HCT116 (cell line): ENCODE data around the gene KIRREL3. TPM values are rescaled to one million over a fixed set of nuclear protein-coding genes. Genes with fewer than 3 reads are reported as not detected.

Experiments
- ATAC-seq: fragments of 200-7000 bp; cut with Tn5 transposase; 2 replicates; pipeline ENCODE4 v1.9.1; 2020; ENCODE audit warnings: mild to moderate bottlenecking, moderate library complexity
- BruUV-seq: library from RNA; stranded (reverse); fragments of 400-500 nt; replicated peaks from 2 replicates; lab custom pipeline; 2021; lab: Mats Ljungman, UMichigan
- CTCF ChIA-PET: fragments of 300-600 bp; sonication (Branson Sonifier 250); formaldehyde crosslinking; loops from one replicate; lab custom pipeline; 2021; ENCODE audit warnings: antibody characterized with exemption; lab: Charles Lee
- POLR2A ChIA-PET: fragments of 300-600, 350-600 bp; sonication (Branson Sonifier 250); formaldehyde crosslinking; loops from one replicate; lab custom pipeline; 2021; ENCODE audit warnings: antibody characterized with exemption; lab: Charles Lee
- RAD21 ChIA-PET, 2 experiments: fragments of 300-600 bp; sonication (Branson Sonifier 250); formaldehyde crosslinking; loops; one replicate each; lab custom pipeline; 2023; ENCODE audit warnings: low total read pairs in 2 of 2; ENCODE audit not compliant: uncharacterized antibody in 2 of 2, unreplicated experiment in 2 of 2, low non-redundant PET in 1 of 2; lab: Charles Lee
- DNase-seq: peaks from one replicate; pipeline ENCODE4 v3.0.0-alpha.2; 2010; ENCODE audit warnings: low read depth, low spot score
- H2AFZ ChIP-seq: fragments of 200-600 bp; shearing (Covaris generic), sonication (generic); 2 replicates; pipeline ENCODE4 v1.6.1; 2017; ENCODE audit warnings: low read depth, mixed run types, mixed read lengths, antibody characterized with exemption, low read length; ENCODE audit not compliant: poor library complexity, severe bottlenecking
- H3K27ac ChIP-seq: 2 replicates; pipeline ENCODE4 v1.5.1; 2012; ENCODE audit warnings: low read depth, low read length
- H3K27me3 ChIP-seq: fragments of 200-600 bp; sonication (generic); 2 replicates; pipeline ENCODE4 v1.6.1; 2016; ENCODE audit warnings: mixed run types, low read length, mixed read lengths; ENCODE audit not compliant: insufficient read depth
- H3K36me3 ChIP-seq, 2 experiments: fragments of 200-500 bp in 1 of 2; fragments of 200-600 bp in 1 of 2; sonication (Bioruptor generic) in 1 of 2; sonication (generic) in 1 of 2; 2 replicates each; pipeline versions ENCODE4 v1.5.1 to v1.6.1; 2014 to 2016; ENCODE audit warnings: low read length in 2 of 2, inconsistent platforms in 1 of 2, mixed read lengths in 1 of 2, mixed run types in 1 of 2; ENCODE audit not compliant: insufficient read depth in 2 of 2, control insufficient read depth in 1 of 2
- H3K4me1 ChIP-seq, 2 experiments: fragments of 200-600 bp in 1 of 2; sonication (generic) in 1 of 2; 2 replicates each; pipeline versions ENCODE4 v1.5.1 to v1.6.1; 2012 to 2017; ENCODE audit warnings: low read length in 2 of 2, inconsistent platforms in 1 of 2, mild to moderate bottlenecking in 1 of 2, mixed read lengths in 1 of 2, mixed run types in 1 of 2, moderate library complexity in 1 of 2; ENCODE audit not compliant: insufficient read depth in 2 of 2, control insufficient read depth in 1 of 2
- H3K4me2 ChIP-seq: fragments of 200-600 bp; sonication (generic); 2 replicates; pipeline ENCODE4 v1.6.1; 2017; ENCODE audit warnings: mixed run types, low read length, mixed read lengths
- H3K4me3 ChIP-seq, 2 experiments: fragments of 200-600 bp in 1 of 2; sonication (generic) in 1 of 2; replicated peaks in 1 of 2; 2 replicates each; pipeline ENCODE4 v1.5.1; 2011 to 2016; ENCODE audit warnings: low read length in 2 of 2, control low read depth in 1 of 2, low read depth in 1 of 2, mild to moderate bottlenecking in 1 of 2, mixed read lengths in 1 of 2, mixed run types in 1 of 2
- H3K79me2 ChIP-seq: fragments of 200-600 bp; sonication (generic); 2 replicates; pipeline ENCODE4 v1.6.1; 2017; ENCODE audit warnings: mild to moderate bottlenecking, mixed run types, low read length, moderate library complexity, mixed read lengths; ENCODE audit not compliant: insufficient read depth
- H3K9ac ChIP-seq: fragments of 200-600 bp; sonication (generic); 2 replicates; pipeline ENCODE4 v1.6.1; 2016; ENCODE audit warnings: low read length, mixed read lengths
- H3K9me2 ChIP-seq: fragments of 200-600 bp; sonication (generic), shearing (Covaris generic); 2 replicates; pipeline ENCODE4 v1.6.1; 2017; ENCODE audit warnings: mixed run types, mild to moderate bottlenecking, moderate library complexity; ENCODE audit not compliant: insufficient read depth
- H3K9me3 ChIP-seq, 2 experiments: fragments of 200-500 bp in 1 of 2; fragments of 200-600 bp in 1 of 2; sonication (Bioruptor generic) in 1 of 2; sonication (generic) in 1 of 2; 2 replicates each; pipeline ENCODE4 v1.6.1; 2014 to 2017; ENCODE audit warnings: low read length in 2 of 2, mixed read lengths in 2 of 2, inconsistent platforms in 1 of 2, low read depth in 1 of 2, mild to moderate bottlenecking in 1 of 2, mixed run types in 1 of 2, moderate library complexity in 1 of 2; ENCODE audit not compliant: control insufficient read depth in 1 of 2, insufficient read depth in 1 of 2
- H4K20me1 ChIP-seq: fragments of 200-600 bp; sonication (generic), shearing (Covaris generic); 2 replicates; pipeline ENCODE4 v1.6.1; 2017; ENCODE audit warnings: mixed run types, mild to moderate bottlenecking, moderate library complexity; ENCODE audit not compliant: insufficient read depth
- EGR1 ChIP-seq: IDR thresholded peaks from 2 replicates; pipeline ENCODE4 v1.6.1; 2012; ENCODE audit warnings: low read depth
- RAD21 ChIP-seq: IDR thresholded peaks from 2 replicates; pipeline ENCODE4 v1.6.1; 2012; ENCODE audit warnings: low read depth, mild to moderate bottlenecking
- SRF ChIP-seq: IDR thresholded peaks from 2 replicates; pipeline ENCODE4 v1.6.1; 2012; ENCODE audit warnings: low read depth
- TCF7L2 ChIP-seq: IDR thresholded peaks from 2 replicates; pipeline ENCODE4 v1.7.0; 2011; ENCODE audit warnings: borderline replicate concordance, inconsistent platforms; ENCODE audit not compliant: insufficient read depth, insufficient read length; ENCODE audit errors: extremely low read depth
- ZFX ChIP-seq: fragments of 450-650 bp; IDR thresholded peaks from 2 replicates; pipeline ENCODE4 v1.6.1; 2017
- ZNF274 ChIP-seq: fragments of 200-500 bp; sonication (Bioruptor generic); IDR thresholded peaks from 2 replicates; pipeline ENCODE4 v1.6.1; 2014; ENCODE audit warnings: mild to moderate bottlenecking, low read depth, low read length, inconsistent platforms
- intact Hi-C: fragments of 100-400 bp; cut with micrococcal nuclease; formaldehyde crosslinking; loops from 2 replicates; pipeline ENCODE4 v1.10.0; 2022
- total RNA-seq: library from RNA; stranded (reverse); gene quantifications from one replicate; pipeline ENCODE4 v1.2.1, GENCODE V29; 2021; ENCODE audit not compliant: unreplicated experiment
- TF ChIP-seq, protein P1 (sequence below): IDR thresholded peaks from 2 replicates; pipeline ENCODE4 v1.6.1; 2011; ENCODE audit warnings: mild to moderate bottlenecking, low read length, moderate library complexity; ENCODE audit not compliant: insufficient replicate concordance; ENCODE audit errors: extremely low read depth
- TF ChIP-seq, protein P2 (sequence below): IDR thresholded peaks from 2 replicates; pipeline ENCODE4 v1.6.1; 2012

KIRREL3 gene
- total RNA-seq, 1 experiment from 2014 or later, result not detected

- no peak for TF ChIP-seq ZFX
- TF ChIP-seq TCF7L2, result no peak
- no peak for TF ChIP-seq RAD21
- TF ChIP-seq EGR1, result no peak
- TF ChIP-seq, protein P1, sequence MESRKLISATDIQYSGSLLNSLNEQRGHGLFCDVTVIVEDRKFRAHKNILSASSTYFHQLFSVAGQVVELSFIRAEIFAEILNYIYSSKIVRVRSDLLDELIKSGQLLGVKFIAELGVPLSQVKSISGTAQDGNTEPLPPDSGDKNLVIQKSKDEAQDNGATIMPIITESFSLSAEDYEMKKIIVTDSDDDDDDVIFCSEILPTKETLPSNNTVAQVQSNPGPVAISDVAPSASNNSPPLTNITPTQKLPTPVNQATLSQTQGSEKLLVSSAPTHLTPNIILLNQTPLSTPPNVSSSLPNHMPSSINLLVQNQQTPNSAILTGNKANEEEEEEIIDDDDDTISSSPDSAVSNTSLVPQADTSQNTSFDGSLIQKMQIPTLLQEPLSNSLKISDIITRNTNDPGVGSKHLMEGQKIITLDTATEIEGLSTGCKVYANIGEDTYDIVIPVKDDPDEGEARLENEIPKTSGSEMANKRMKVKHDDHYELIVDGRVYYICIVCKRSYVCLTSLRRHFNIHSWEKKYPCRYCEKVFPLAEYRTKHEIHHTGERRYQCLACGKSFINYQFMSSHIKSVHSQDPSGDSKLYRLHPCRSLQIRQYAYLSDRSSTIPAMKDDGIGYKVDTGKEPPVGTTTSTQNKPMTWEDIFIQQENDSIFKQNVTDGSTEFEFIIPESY, result no peak
- TF ChIP-seq SRF, result no peak
- H2AFZ ChIP-seq, result no peak overlapping the region
- H3K36me3 ChIP-seq, result no peaks in the 10 kb centered on the region
- H3K27ac ChIP-seq, result no peak overlapping the region
- no peak overlapping the region for H3K9ac ChIP-seq
- H3K9me2 ChIP-seq, result no peaks in the 10 kb centered on the region
- H3K4me3 ChIP-seq, result no peak overlapping the region
- H4K20me1 ChIP-seq, result no peaks in the 10 kb centered on the region
- POLR2A ChIA-PET, result no interaction called here
- BruUV-seq, result no TSS peak
- intact Hi-C loops, result no loop called here
- no peak for ATAC-seq
- no peaks in the 10 kb centered on the region for H3K4me1 ChIP-seq
- no peaks in the 10 kb centered on the region for H3K79me2 ChIP-seq
- RAD21 ChIA-PET, result no interaction called here
- no peak overlapping the region for H3K4me2 ChIP-seq
- CTCF ChIA-PET, result interaction anchor here (1.3 kb wide), 1 partner anchor 45 kb away, joined by 4 read pairs; no protein-coding TSS in a partner anchor
- H3K9me3 ChIP-seq, result no peaks in the 10 kb centered on the region
- peaks cover 47% of the 10 kb centered on the region for H3K27me3 ChIP-seq
- no peak for DNase-seq
These were observed 474.9 kb downstream of the KIRREL3 start for GRCh38 chr11:126525702-126526101.

DNA sequence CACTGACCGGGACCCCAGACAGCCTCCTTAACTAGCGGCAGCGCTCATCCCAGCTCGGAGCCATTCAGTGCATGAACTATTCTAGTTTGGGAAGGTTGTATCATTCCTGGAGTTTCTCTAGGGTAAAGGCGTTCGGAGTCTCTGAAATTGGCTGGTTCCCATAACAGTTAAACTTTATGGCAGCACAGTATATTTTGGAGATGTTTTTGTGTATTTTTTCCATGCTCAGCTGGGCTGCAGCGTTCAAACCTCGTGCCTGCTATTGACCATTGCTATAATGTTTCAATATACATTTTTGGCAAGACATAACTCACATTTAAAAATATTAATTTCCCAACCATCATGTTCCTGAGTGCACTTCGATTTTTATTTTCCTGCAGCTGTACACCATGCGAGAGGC, 475.4 kb downstream of the KIRREL3 start:
- intact Hi-C loops, result no loop called here
- CTCF ChIA-PET, result interaction anchor here (1.3 kb wide), 1 partner anchor 45 kb away, joined by 4 read pairs; no protein-coding TSS in a partner anchor

More for the DNA sequence above, 475.4 kb downstream of the KIRREL3 start:
- TF ChIP-seq ZNF274, result no peak
- TF ChIP-seq, protein P2, sequence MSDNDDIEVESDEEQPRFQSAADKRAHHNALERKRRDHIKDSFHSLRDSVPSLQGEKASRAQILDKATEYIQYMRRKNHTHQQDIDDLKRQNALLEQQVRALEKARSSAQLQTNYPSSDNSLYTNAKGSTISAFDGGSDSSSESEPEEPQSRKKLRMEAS, result no peak
- Histone ChIP-seq H3K4me3 (no peak overlapping the region), H2AFZ (no peak overlapping the region), H3K9me3 (no peaks in the 10 kb centered on the region), H3K36me3 (no peaks in the 10 kb centered on the region), H3K9me2 (no peaks in the 10 kb centered on the region), H3K79me2 (no peaks in the 10 kb centered on the region), H3K4me1 (no peaks in the 10 kb centered on the region), H3K4me2 (no peak overlapping the region), H3K27me3 (peaks cover 47% of the 10 kb centered on the region), H4K20me1 (no peaks in the 10 kb centered on the region), H3K9ac (no peak overlapping the region), H3K27ac (no peak overlapping the region)
- ChIA-PET POLR2A (no interaction called here), RAD21 (no interaction called here)
- no TSS peak for BruUV-seq
- DNase-seq (no peak), ATAC-seq (no peak)
